H1 (cell line): ENCODE results near the gene DHRS13. TPM values are rescaled to one million over a fixed set of nuclear protein-coding genes. Genes with fewer than 3 reads are reported as not detected.

Experiments used
- GTF2F1 ChIP-seq: IDR thresholded peaks from 2 replicates; pipeline ENCODE4 v1.6.1; 2012; ENCODE audit warnings: low read depth, low read length, improper control_type of control experiment, borderline replicate concordance
- HDAC6 ChIP-seq: IDR thresholded peaks from one replicate; pipeline ENCODE4 v1.7.1; 2012; ENCODE audit warnings: low read depth, mild to moderate bottlenecking, inconsistent platforms, low read length, moderate library complexity
- PHF8 ChIP-seq: fragments of 200-600 bp; sonication (generic); conservative IDR thresholded peaks from 2 replicates; pipeline ENCODE4 v1.7.1; 2012; ENCODE audit warnings: low read depth, mild to moderate bottlenecking, inconsistent platforms, low read length, moderate library complexity
- TBP ChIP-seq: IDR thresholded peaks from 2 replicates; pipeline ENCODE4 v1.6.1; 2011; ENCODE audit warnings: low read depth, low read length, improper control_type of control experiment
- TCF12 ChIP-seq: IDR thresholded peaks from 2 replicates; pipeline ENCODE4 v1.6.1; 2011; ENCODE audit warnings: low read depth, mild to moderate bottlenecking, low read length
- polyA plus RNA-seq, 7 experiments: library from polyadenylated mRNA; depleted of rRNA in 3 of 7; stranded (reverse) in 5 of 7; unstranded in 2 of 7; fragments of >200 nt in 5 of 7; fragments of 200-250 nt in 2 of 7; gene quantifications; 1 replicate in 5 of 7; 2 replicates in 1 of 7; 4 replicates in 1 of 7; pipeline versions ENCODE4 v1.2.1 to v1.2.3, GENCODE V29; 2011 to 2013; ENCODE audit warnings: missing spikeins in 2 of 7, mixed read lengths in 2 of 7
- total RNA-seq: library from RNA; stranded (reverse); fragmentation: NEBNext Ultra II Directional; extraction: Animal tissue kit (Norgen Biotek cat#: 25700); gene quantifications from 2 replicates; pipeline ENCODE4 v1.2.1, GENCODE V29; 2021
- TF ChIP-seq, protein P1 (sequence below): IDR thresholded peaks from 2 replicates; pipeline ENCODE4 v1.6.1; 2012; ENCODE audit warnings: inconsistent platforms

DHRS13 gene
- total and polyA plus RNA-seq, 2 of the 8 experiments (the other 6 are each of a cell fraction or from before 2014, with no cell fraction given) = 23.7 to 30.0 TPM

DNA sequence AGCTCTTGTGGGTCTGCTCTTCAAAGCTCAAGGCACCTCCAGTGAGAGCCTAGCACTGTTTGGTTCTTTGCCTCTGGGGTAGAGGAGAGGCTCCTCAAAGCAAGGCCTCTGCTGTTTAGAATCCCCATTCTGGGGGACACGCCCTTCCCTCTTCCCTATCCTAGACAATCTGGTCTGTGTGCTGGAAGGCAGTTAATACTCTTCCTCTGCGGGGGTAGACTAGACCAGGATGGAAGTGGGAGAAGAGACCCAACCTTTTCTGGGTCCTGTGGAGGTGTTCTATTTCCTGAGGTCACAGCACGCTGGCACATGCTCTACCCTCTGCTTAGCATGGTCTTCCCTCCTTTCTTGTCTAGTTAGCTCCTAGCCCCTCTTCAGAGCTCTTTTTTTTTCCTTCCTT is 40.3 kb downstream of the DHRS13 start (continued):
- TF ChIP-seq PHF8 (no peak), TCF12 (no peak), GTF2F1 (no peak), TBP (no peak), HDAC6 (no peak)
- TF ChIP-seq, protein P1, sequence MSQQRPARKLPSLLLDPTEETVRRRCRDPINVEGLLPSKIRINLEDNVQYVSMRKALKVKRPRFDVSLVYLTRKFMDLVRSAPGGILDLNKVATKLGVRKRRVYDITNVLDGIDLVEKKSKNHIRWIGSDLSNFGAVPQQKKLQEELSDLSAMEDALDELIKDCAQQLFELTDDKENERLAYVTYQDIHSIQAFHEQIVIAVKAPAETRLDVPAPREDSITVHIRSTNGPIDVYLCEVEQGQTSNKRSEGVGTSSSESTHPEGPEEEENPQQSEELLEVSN = no peak
